MM.1S (cell line): ENCODE measurements around the gene CLCA2.

Source experiments
- EZH2 ChIP-seq: fragments of 300-600 bp; sonication (generic); optimal IDR thresholded peaks from 2 replicates; pipeline ENCODE3; 2017; ENCODE audit warnings: low read depth, mild to moderate bottlenecking, antibody characterized with exemption, low read length, mixed read lengths
- TF ChIP-seq, protein P1 (sequence below): fragments of 300-600 bp; sonication (generic); IDR thresholded peaks from 2 replicates; pipeline ENCODE4 v1.5.1; 2016; ENCODE audit warnings: antibody characterized with exemption, low read length, mixed read lengths

DNA sequence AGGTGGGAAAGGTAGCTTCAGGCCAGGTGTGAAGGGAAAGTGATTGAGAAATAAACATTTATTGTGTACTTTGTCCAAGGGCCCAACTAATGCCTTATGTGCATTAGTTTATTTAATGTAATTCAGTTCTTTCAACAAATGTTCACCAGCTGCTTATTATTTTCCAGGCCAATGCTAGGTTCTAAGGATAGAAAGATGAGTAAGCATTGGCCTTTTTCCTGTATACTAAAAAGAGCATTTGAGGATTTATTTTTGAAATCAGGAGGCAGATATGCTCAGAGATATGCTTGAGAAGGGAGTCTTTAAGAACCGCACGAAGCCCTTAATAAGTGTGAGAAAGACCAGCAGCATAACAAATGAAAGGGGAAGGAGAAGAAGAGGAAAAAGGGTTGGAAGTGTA, 76.7 kb downstream of the CLCA2 start:
- TF ChIP-seq, protein P1, sequence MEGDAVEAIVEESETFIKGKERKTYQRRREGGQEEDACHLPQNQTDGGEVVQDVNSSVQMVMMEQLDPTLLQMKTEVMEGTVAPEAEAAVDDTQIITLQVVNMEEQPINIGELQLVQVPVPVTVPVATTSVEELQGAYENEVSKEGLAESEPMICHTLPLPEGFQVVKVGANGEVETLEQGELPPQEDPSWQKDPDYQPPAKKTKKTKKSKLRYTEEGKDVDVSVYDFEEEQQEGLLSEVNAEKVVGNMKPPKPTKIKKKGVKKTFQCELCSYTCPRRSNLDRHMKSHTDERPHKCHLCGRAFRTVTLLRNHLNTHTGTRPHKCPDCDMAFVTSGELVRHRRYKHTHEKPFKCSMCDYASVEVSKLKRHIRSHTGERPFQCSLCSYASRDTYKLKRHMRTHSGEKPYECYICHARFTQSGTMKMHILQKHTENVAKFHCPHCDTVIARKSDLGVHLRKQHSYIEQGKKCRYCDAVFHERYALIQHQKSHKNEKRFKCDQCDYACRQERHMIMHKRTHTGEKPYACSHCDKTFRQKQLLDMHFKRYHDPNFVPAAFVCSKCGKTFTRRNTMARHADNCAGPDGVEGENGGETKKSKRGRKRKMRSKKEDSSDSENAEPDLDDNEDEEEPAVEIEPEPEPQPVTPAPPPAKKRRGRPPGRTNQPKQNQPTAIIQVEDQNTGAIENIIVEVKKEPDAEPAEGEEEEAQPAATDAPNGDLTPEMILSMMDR: no peak
- no peak for TF ChIP-seq EZH2
